ENCODE data around the gene CASTOR2. TPM values are rescaled to one million over a fixed set of nuclear protein-coding genes. Genes with fewer than 3 reads are reported as not detected.

Gene CASTOR2
- total RNA-seq, 1 donor from 2014 or later, result 9.6 TPM

GRCh38 chr7:75028299-75028698 is 63.8 kb downstream of the CASTOR2 start:
- TF ChIP-seq CTCF (IDR thresholded peaks at IDR 0.05), result no peak
- DNase-seq (ENCODE audit: low spot score), result no peak
- peaks cover 7% of the 10 kb centered on the region for H3K36me3 Mint-ChIP-seq (ENCODE audit: low read depth)
- H3K4me3 Mint-ChIP-seq (ENCODE audit: unreplicated experiment), result no peak overlapping the region
- no peak overlapping the region for H3K27ac Mint-ChIP-seq (ENCODE audit: unreplicated experiment)
- no peaks in the 10 kb centered on the region for H3K4me1 Mint-ChIP-seq (ENCODE audit: low read depth)
- H3K27me3 Mint-ChIP-seq (ENCODE audit: low read depth), result no peaks in the 10 kb centered on the region
- no peaks in the 10 kb centered on the region for H3K9me3 Mint-ChIP-seq (ENCODE audit: low read depth)

GRCh38 chr7:75033064-75033463 is 68.6 kb downstream of the CASTOR2 start:
- peaks cover 4% of the 10 kb centered on the region for H3K36me3 Mint-ChIP-seq (ENCODE audit: low read depth)
- peak; percentile 36 for TF ChIP-seq CTCF (IDR thresholded peaks at IDR 0.05)
- no peaks in the 10 kb centered on the region for H3K4me1 Mint-ChIP-seq (ENCODE audit: low read depth)

GRCh38 chr7:75033826-75034225 is 69.3 kb downstream of the CASTOR2 start:
- no peak for TF ChIP-seq CTCF (IDR thresholded peaks at IDR 0.05)
- Mint-ChIP-seq H3K27ac (ENCODE audit: unreplicated experiment) (no peak overlapping the region), H3K4me1 (ENCODE audit: low read depth) (no peaks in the 10 kb centered on the region), H3K36me3 (ENCODE audit: low read depth) (peaks cover 4% of the 10 kb centered on the region), H3K9me3 (ENCODE audit: low read depth) (no peaks in the 10 kb centered on the region), H3K27me3 (ENCODE audit: low read depth) (no peaks in the 10 kb centered on the region), H3K4me3 (ENCODE audit: unreplicated experiment) (no peak overlapping the region)
- no peak for DNase-seq (ENCODE audit: low spot score)

More at GRCh38 chr7:75033064-75033463, 68.6 kb downstream of the CASTOR2 start:
- no peaks in the 10 kb centered on the region for H3K9me3 Mint-ChIP-seq (ENCODE audit: low read depth)
- no peak overlapping the region for H3K4me3 Mint-ChIP-seq (ENCODE audit: unreplicated experiment)
- DNase-seq (ENCODE audit: low spot score), result no peak
- no peak overlapping the region for H3K27ac Mint-ChIP-seq (ENCODE audit: unreplicated experiment)
- H3K27me3 Mint-ChIP-seq (ENCODE audit: low read depth), result no peaks in the 10 kb centered on the region

GRCh38 chr7:75038508-75038907 is 74.0 kb downstream of the CASTOR2 start:
- Mint-ChIP-seq H3K4me1 (ENCODE audit: low read depth) (peaks cover 5% of the 10 kb centered on the region), H3K4me3 (ENCODE audit: unreplicated experiment) (no peak overlapping the region), H3K36me3 (ENCODE audit: low read depth) (peaks cover 6% of the 10 kb centered on the region), H3K27me3 (ENCODE audit: low read depth) (no peaks in the 10 kb centered on the region), H3K27ac (ENCODE audit: unreplicated experiment) (no peak overlapping the region), H3K9me3 (ENCODE audit: low read depth) (no peaks in the 10 kb centered on the region)
- no peak for TF ChIP-seq CTCF (IDR thresholded peaks at IDR 0.05)
- DNase-seq (ENCODE audit: low spot score), result no peak

GRCh38 chr7:75039166-75039565 is 74.7 kb downstream of the CASTOR2 start:
- no peaks in the 10 kb centered on the region for H3K9me3 Mint-ChIP-seq (ENCODE audit: low read depth)
- TF ChIP-seq CTCF (IDR thresholded peaks at IDR 0.05), result no peak
- DNase-seq (ENCODE audit: low spot score), result no peak
- peaks cover 8% of the 10 kb centered on the region for H3K36me3 Mint-ChIP-seq (ENCODE audit: low read depth)
- H3K27me3 Mint-ChIP-seq (ENCODE audit: low read depth), result no peaks in the 10 kb centered on the region
- peaks cover 5% of the 10 kb centered on the region for H3K4me1 Mint-ChIP-seq (ENCODE audit: low read depth)
- H3K4me3 Mint-ChIP-seq (ENCODE audit: unreplicated experiment), result no peak overlapping the region
- H3K27ac Mint-ChIP-seq (ENCODE audit: unreplicated experiment), result no peak overlapping the region
